ENCODE measurements around the gene CLRN2.

DNA sequence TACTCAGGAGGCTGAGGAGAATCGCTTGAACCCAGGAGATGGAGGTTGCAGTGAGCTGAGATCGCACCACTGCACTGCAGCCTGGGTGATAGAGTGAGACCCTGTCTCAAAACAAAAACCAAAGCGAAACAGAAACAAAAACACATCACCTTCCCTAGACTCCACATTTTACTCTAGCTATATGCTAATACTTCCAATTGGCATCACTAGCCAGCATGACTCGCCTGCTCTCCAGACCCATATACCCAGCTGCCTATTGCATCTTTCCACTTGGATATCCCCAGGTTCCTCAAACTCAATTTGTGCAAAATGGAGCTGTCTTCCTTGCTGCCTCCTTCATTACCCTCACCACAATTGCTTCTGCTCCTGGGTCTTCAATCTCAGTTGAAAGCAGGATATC, 39.6 kb downstream of the CLRN2 start:
- TF ChIP-seq, protein P1, sequence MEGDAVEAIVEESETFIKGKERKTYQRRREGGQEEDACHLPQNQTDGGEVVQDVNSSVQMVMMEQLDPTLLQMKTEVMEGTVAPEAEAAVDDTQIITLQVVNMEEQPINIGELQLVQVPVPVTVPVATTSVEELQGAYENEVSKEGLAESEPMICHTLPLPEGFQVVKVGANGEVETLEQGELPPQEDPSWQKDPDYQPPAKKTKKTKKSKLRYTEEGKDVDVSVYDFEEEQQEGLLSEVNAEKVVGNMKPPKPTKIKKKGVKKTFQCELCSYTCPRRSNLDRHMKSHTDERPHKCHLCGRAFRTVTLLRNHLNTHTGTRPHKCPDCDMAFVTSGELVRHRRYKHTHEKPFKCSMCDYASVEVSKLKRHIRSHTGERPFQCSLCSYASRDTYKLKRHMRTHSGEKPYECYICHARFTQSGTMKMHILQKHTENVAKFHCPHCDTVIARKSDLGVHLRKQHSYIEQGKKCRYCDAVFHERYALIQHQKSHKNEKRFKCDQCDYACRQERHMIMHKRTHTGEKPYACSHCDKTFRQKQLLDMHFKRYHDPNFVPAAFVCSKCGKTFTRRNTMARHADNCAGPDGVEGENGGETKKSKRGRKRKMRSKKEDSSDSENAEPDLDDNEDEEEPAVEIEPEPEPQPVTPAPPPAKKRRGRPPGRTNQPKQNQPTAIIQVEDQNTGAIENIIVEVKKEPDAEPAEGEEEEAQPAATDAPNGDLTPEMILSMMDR (IDR thresholded peaks at IDR 0.05), result no peak
- no peak for TF ChIP-seq POLR2A (IDR thresholded peaks at IDR 0.05)

Measured in lower leg skin (tissue), 3 donors.